ENCODE data around the gene POFUT1. TPM values are rescaled to one million over a fixed set of nuclear protein-coding genes. Genes with fewer than 3 reads are reported as not detected.
"Not testable (repeated sequence)": the region's sequence is repeated elsewhere in the genome, so short reads cannot be mapped to it uniquely, and the experiment has no call there.

POFUT1 gene
- polyA plus RNA-seq, 1 donor, result 147 TPM

DNA sequence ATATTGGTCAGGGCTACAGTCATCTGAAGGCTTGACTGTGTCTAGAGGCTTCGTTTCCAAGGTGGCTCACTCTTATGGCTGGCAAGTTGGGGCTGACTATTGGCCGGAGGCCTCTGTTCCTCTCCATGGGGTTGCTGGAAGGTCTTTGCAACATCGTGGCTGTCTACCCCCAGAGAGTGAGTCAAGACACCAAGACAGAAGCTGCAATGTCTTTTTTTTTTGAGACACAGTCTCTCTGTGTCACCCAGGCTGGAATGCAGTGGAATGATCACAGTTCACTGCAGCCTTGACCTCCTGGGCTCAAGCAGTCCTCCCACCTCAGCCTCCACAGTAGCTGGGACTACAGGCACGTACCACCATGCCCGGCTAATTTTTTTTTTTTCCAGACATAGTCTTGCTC is 40.4 kb downstream of the POFUT1 start:
- Histone ChIP-seq H3K36me3 (ENCODE audit: control insufficient read depth, insufficient read depth, low read length) (no peaks in the 10 kb centered on the region), H3K4me3 (ENCODE audit: low read length) (no peak overlapping the region), H3K27me3 (ENCODE audit: control insufficient read depth, insufficient read depth, low read length) (no peaks in the 10 kb centered on the region), H3K4me1 (ENCODE audit: control insufficient read depth, insufficient read depth, low read length) (peaks cover 14% of the 10 kb centered on the region), H3K27ac (ENCODE audit: low read length) (no peak overlapping the region), H3K9me3 (ENCODE audit: control insufficient read depth, low read depth, low read length) (no peaks in the 10 kb centered on the region)
- no CpG with 5 or more reads among the region's 5 CpGs for WGBS (ENCODE audit: insufficient coverage, low lambda C conversion rate)
- DNase-seq, result no peak

- 85% methylated on average over 2 of the region's 9 CpGs for WGBS (ENCODE audit: insufficient coverage, low lambda C conversion rate)
- Histone ChIP-seq H3K36me3 (ENCODE audit: control insufficient read depth, insufficient read depth, low read length) (no peaks in the 10 kb centered on the region), H3K9me3 (ENCODE audit: control insufficient read depth, low read depth, low read length) (no peaks in the 10 kb centered on the region)
Measured at GRCh38 chr20:32249030-32249738, 41.5 kb downstream of the POFUT1 start.

DNA sequence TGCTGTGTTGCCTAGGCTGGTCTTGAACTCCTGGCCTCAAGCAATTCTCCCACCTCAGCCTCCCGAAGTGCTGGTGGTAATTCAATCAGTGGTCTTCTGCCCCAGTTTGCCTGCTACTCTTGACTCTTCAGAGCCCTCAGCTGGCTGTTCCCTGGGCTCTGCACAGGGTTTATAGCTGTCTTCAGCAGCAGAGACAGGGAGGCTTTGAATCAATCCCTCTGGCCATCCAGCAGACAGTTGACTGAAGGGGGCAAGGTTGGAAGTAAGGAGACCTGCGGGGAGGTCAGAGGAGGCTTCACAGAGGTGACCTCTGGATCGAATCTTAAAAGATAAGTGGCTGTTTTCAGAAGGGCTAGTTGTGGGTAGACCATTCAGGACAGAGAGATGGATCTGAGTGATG is 43.8 kb downstream of the POFUT1 start:
- Histone ChIP-seq H3K9me3 (ENCODE audit: control insufficient read depth, low read depth, low read length) (no peaks in the 10 kb centered on the region), H3K4me3 (ENCODE audit: low read length) (no peak overlapping the region), H3K27ac (ENCODE audit: low read length) (no peak overlapping the region), H3K36me3 (ENCODE audit: control insufficient read depth, insufficient read depth, low read length) (no peaks in the 10 kb centered on the region), H3K4me1 (ENCODE audit: control insufficient read depth, insufficient read depth, low read length) (peaks cover 12% of the 10 kb centered on the region), H3K27me3 (ENCODE audit: control insufficient read depth, insufficient read depth, low read length) (no peaks in the 10 kb centered on the region)
- WGBS (ENCODE audit: insufficient coverage, low lambda C conversion rate), result no CpG with 5 or more reads among the region's 3 CpGs
- DNase-seq, result no peak

More at GRCh38 chr20:32249030-32249738, 41.5 kb downstream of the POFUT1 start:
- no peak overlapping the region for H3K4me3 ChIP-seq (ENCODE audit: low read length)
- no peaks in the 10 kb centered on the region for H3K27me3 ChIP-seq (ENCODE audit: control insufficient read depth, insufficient read depth, low read length)
- peaks cover 4% of the 10 kb centered on the region for H3K4me1 ChIP-seq (ENCODE audit: control insufficient read depth, insufficient read depth, low read length)
- H3K27ac ChIP-seq (ENCODE audit: low read length), result no peak overlapping the region
- DNase-seq, result no peak

- Histone ChIP-seq H3K4me1 (ENCODE audit: control insufficient read depth, insufficient read depth, low read length) (peaks cover 18% of the 10 kb centered on the region), H3K9me3 (ENCODE audit: control insufficient read depth, low read depth, low read length) (no peaks in the 10 kb centered on the region), H3K36me3 (ENCODE audit: control insufficient read depth, insufficient read depth, low read length) (no peaks in the 10 kb centered on the region), H3K4me3 (ENCODE audit: low read length) (no peak overlapping the region), H3K27ac (ENCODE audit: low read length) (no peak overlapping the region), H3K27me3 (ENCODE audit: control insufficient read depth, insufficient read depth, low read length) (no peaks in the 10 kb centered on the region)
- WGBS (ENCODE audit: insufficient coverage, low lambda C conversion rate), result 83% methylated on average over 1 of the region's 6 CpGs
- DNase-seq, result no peak
Measured at GRCh38 chr20:32252189-32252588, 44.5 kb downstream of the POFUT1 start.

GRCh38 chr20:32260973-32261372 is 53.3 kb downstream of the POFUT1 start:
- H3K4me1 ChIP-seq (ENCODE audit: control insufficient read depth, insufficient read depth, low read length), result peaks cover 12% of the 10 kb centered on the region
- H3K4me3 ChIP-seq (ENCODE audit: low read length); H3K27me3 ChIP-seq (ENCODE audit: control insufficient read depth, insufficient read depth, low read length); H3K36me3 ChIP-seq (ENCODE audit: control insufficient read depth, insufficient read depth, low read length); H3K9me3 ChIP-seq (ENCODE audit: control insufficient read depth, low read depth, low read length); H3K27ac ChIP-seq (ENCODE audit: low read length); DNase-seq: not testable (repeated sequence)
- WGBS (ENCODE audit: insufficient coverage, low lambda C conversion rate), result no CpG with 5 or more reads among the region's 10 CpGs

- Histone ChIP-seq H3K27me3 (ENCODE audit: control insufficient read depth, insufficient read depth, low read length) (no peaks in the 10 kb centered on the region), H3K36me3 (ENCODE audit: control insufficient read depth, insufficient read depth, low read length) (no peaks in the 10 kb centered on the region), H3K4me3 (ENCODE audit: low read length) (no peak overlapping the region), H3K9me3 (ENCODE audit: control insufficient read depth, low read depth, low read length) (no peaks in the 10 kb centered on the region), H3K4me1 (ENCODE audit: control insufficient read depth, insufficient read depth, low read length) (peaks cover 5% of the 10 kb centered on the region), H3K27ac (ENCODE audit: low read length) (no peak overlapping the region)
- no peak for DNase-seq
- no CpG with 5 or more reads among the region's 2 CpGs for WGBS (ENCODE audit: insufficient coverage, low lambda C conversion rate)
Measured at GRCh38 chr20:32261644-32262043, 54.0 kb downstream of the POFUT1 start.

DNA sequence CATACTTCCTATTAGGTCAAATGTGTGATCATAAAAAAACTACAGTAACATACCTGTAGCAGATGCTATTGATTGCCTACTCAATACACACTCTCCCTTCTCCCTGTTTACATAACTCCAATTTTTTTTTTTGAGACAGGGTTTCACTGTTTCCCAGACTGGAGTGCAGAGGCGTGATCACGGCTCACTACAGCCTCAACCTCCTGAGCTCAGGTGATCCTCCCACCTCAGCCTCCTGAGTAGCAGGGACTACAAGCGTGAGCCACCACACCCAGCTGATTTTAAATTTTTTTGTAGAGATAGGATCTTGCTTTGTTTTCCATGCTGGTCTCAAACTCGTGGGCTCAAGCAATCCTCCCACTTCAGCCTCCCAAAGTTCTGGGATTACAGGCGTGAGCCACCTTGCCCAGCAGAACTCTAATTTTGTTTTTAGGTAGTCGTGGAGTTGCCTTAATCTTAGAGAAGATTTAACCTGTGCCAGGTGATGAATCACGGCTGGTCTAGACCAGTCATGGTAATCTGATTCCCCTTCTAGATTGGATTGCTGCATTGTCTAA is 55.8 kb downstream of the POFUT1 start:
- Histone ChIP-seq H3K4me3 (ENCODE audit: low read length) (no peak overlapping the region), H3K36me3 (ENCODE audit: control insufficient read depth, insufficient read depth, low read length) (no peaks in the 10 kb centered on the region), H3K9me3 (ENCODE audit: control insufficient read depth, low read depth, low read length) (no peaks in the 10 kb centered on the region), H3K27ac (ENCODE audit: low read length) (no peak overlapping the region), H3K27me3 (ENCODE audit: control insufficient read depth, insufficient read depth, low read length) (no peaks in the 10 kb centered on the region), H3K4me1 (ENCODE audit: control insufficient read depth, insufficient read depth, low read length) (no peaks in the 10 kb centered on the region)
- 100% methylated on average over 1 of the region's 7 CpGs for WGBS (ENCODE audit: insufficient coverage, low lambda C conversion rate)
- no peak for DNase-seq

- no CpG with 5 or more reads among the region's 5 CpGs for WGBS (ENCODE audit: insufficient coverage, low lambda C conversion rate)
- no peaks in the 10 kb centered on the region for H3K27me3 ChIP-seq (ENCODE audit: control insufficient read depth, insufficient read depth, low read length)
- no peak overlapping the region for H3K4me3 ChIP-seq (ENCODE audit: low read length)
Measured at GRCh38 chr20:32271620-32272019, 63.9 kb downstream of the POFUT1 start.

GRCh38 chr20:32274359-32274758 is 66.7 kb downstream of the POFUT1 start:
- Histone ChIP-seq H3K4me1 (ENCODE audit: control insufficient read depth, insufficient read depth, low read length) (peaks cover 13% of the 10 kb centered on the region), H3K36me3 (ENCODE audit: control insufficient read depth, insufficient read depth, low read length) (no peaks in the 10 kb centered on the region), H3K27me3 (ENCODE audit: control insufficient read depth, insufficient read depth, low read length) (no peaks in the 10 kb centered on the region), H3K9me3 (ENCODE audit: control insufficient read depth, low read depth, low read length) (no peaks in the 10 kb centered on the region), H3K4me3 (ENCODE audit: low read length) (no peak overlapping the region), H3K27ac (ENCODE audit: low read length) (no peak overlapping the region)
- no peak for DNase-seq
- WGBS (ENCODE audit: insufficient coverage, low lambda C conversion rate), result 67% methylated on average over 1 of the region's 3 CpGs

More at GRCh38 chr20:32271620-32272019, 63.9 kb downstream of the POFUT1 start:
- no peak for DNase-seq
- no peaks in the 10 kb centered on the region for H3K9me3 ChIP-seq (ENCODE audit: control insufficient read depth, low read depth, low read length)
- H3K4me1 ChIP-seq (ENCODE audit: control insufficient read depth, insufficient read depth, low read length), result no peaks in the 10 kb centered on the region
- no peaks in the 10 kb centered on the region for H3K36me3 ChIP-seq (ENCODE audit: control insufficient read depth, insufficient read depth, low read length)
- H3K27ac ChIP-seq (ENCODE audit: low read length), result no peak overlapping the region

GRCh38 chr20:32275163-32275562 is 67.5 kb downstream of the POFUT1 start:
- not testable (repeated sequence) for H3K9me3 ChIP-seq (ENCODE audit: control insufficient read depth, low read depth, low read length); DNase-seq; H3K36me3 ChIP-seq (ENCODE audit: control insufficient read depth, insufficient read depth, low read length); H3K27me3 ChIP-seq (ENCODE audit: control insufficient read depth, insufficient read depth, low read length); H3K4me3 ChIP-seq (ENCODE audit: low read length); H3K27ac ChIP-seq (ENCODE audit: low read length)
- peaks cover 13% of the 10 kb centered on the region for H3K4me1 ChIP-seq (ENCODE audit: control insufficient read depth, insufficient read depth, low read length)
- no CpG with 5 or more reads among the region's 3 CpGs for WGBS (ENCODE audit: insufficient coverage, low lambda C conversion rate)
